ENCODE results near the gene PERM1. TPM values are rescaled to one million over a fixed set of nuclear protein-coding genes. Genes with fewer than 3 reads are reported as not detected.
"Not testable (repeated sequence)": the region's sequence is repeated elsewhere in the genome, so short reads cannot be mapped to it uniquely, and the experiment has no call there.

Gene PERM1
- under 1 TPM in 3 of 4 donors, not detected in 1; 0.23 to 0.43 (median 0.32) TPM for polyA plus RNA-seq (ENCODE audit: insufficient read length in 4 of 4)

- DNase-seq (ENCODE audit: low read depth in 4 of 4, low spot score in 3 of 4), result no peak
Observed at GRCh38 chr1:981955-982558, at the start of gene PERM1. Gene PERM1, minus strand, starts transcription at chr1:982093. Its CDS starts 1,064 bp downstream, at chr1:981029.

- DNase-seq (ENCODE audit: low read depth in 4 of 4, low spot score in 3 of 4), result not testable (repeated sequence)
Observed at GRCh38 chr1:1030867-1031658, 49.2 kb upstream of the PERM1 start.

- DNase-seq (ENCODE audit: low read depth in 4 of 4, low spot score in 3 of 4), result no peak
Observed at GRCh38 chr1:1027791-1028190, 45.9 kb upstream of the PERM1 start.

GRCh38 chr1:1026599-1027413, 44.9 kb upstream of the PERM1 start:
- no peak for DNase-seq (ENCODE audit: low read depth in 4 of 4, low spot score in 3 of 4)

GRCh38 chr1:1025730-1026129, 43.8 kb upstream of the PERM1 start:
- DNase-seq (ENCODE audit: low read depth in 4 of 4, low spot score in 3 of 4), result no peak

- DNase-seq (ENCODE audit: low read depth in 4 of 4, low spot score in 3 of 4), result no peak
Observed at GRCh38 chr1:1024771-1025699, 43.1 kb upstream of the PERM1 start.

GRCh38 chr1:1024149-1024770, 42.4 kb upstream of the PERM1 start:
- no peak for DNase-seq (ENCODE audit: low read depth in 4 of 4, low spot score in 3 of 4)

- DNase-seq (ENCODE audit: low read depth in 4 of 4, low spot score in 3 of 4), result no peak
Observed at GRCh38 chr1:1023700-1024099, 41.8 kb upstream of the PERM1 start.

GRCh38 chr1:1022302-1023009, 40.6 kb upstream of the PERM1 start:
- no peak for DNase-seq (ENCODE audit: low read depth in 4 of 4, low spot score in 3 of 4)

- no peak for DNase-seq (ENCODE audit: low read depth in 4 of 4, low spot score in 3 of 4)
Observed at GRCh38 chr1:1021920-1022259, 40.0 kb upstream of the PERM1 start.

GRCh38 chr1:1021010-1021919, 39.4 kb upstream of the PERM1 start:
- DNase-seq (ENCODE audit: low read depth in 4 of 4, low spot score in 3 of 4), result no peak

- no peak for DNase-seq (ENCODE audit: low read depth in 4 of 4, low spot score in 3 of 4)
Observed at GRCh38 chr1:1020415-1021009, 38.6 kb upstream of the PERM1 start.

- DNase-seq (ENCODE audit: low read depth in 4 of 4, low spot score in 3 of 4), result no peak
Observed at GRCh38 chr1:1020000-1020404, 38.1 kb upstream of the PERM1 start, which contains the start of gene AGRN. Gene AGRN, plus strand, starts transcription at chr1:1020120. Its CDS starts 53 bp downstream, at chr1:1020173.

- peak in 1 of 4 donors; percentile 68 for DNase-seq (ENCODE audit: low read depth in 4 of 4, low spot score in 3 of 4)
Observed at GRCh38 chr1:1019122-1019999, 37.5 kb upstream of the PERM1 start.

- not testable (repeated sequence) for DNase-seq (ENCODE audit: low read depth in 4 of 4, low spot score in 3 of 4)
Observed at GRCh38 chr1:1018321-1018685, 36.4 kb upstream of the PERM1 start.

- not testable (repeated sequence) for DNase-seq (ENCODE audit: low read depth in 4 of 4, low spot score in 3 of 4)
Observed at GRCh38 chr1:1017397-1018320, 35.8 kb upstream of the PERM1 start.

Data from left renal pelvis (tissue), 4 donors.